Measurements from ENCODE around the gene NINJ1.

DNA sequence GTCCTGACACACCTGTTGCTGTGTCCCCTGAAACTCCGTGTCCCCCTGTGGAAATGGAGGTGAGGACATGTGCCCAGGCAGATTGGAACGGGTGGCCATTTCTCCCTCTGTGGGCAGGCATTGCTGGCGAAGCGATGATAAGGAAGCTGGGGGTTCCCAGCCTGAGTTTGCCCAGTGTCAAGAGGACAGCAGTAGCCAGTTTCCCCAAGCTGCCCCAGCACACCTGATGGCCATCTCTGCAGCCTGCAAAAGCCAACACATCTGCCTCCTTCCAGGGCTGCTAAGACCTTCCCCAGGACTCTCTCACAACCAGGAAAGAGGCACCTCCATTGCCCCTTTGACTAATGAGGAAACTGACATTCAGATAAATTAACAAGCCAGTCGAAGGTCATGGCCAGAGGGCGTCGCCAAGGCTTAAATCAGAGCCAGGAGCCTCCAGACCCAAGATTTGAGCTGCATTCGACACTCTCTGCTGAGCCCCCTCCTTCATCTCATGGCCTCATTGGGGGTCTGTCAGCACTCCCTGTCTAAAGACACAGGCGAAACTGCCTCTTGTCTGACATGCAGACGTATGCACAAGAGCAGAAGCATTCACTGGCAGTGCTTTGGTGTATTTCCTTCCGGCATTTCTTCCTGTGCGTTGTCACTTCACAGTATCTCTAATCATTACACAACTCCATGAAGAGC, 39.5 kb upstream of the NINJ1 start:
- no peak for TF ChIP-seq EZH2phosphoT487 (IDR thresholded peaks at IDR 0.05; ENCODE audit: borderline replicate concordance)
- TF ChIP-seq, protein P1, sequence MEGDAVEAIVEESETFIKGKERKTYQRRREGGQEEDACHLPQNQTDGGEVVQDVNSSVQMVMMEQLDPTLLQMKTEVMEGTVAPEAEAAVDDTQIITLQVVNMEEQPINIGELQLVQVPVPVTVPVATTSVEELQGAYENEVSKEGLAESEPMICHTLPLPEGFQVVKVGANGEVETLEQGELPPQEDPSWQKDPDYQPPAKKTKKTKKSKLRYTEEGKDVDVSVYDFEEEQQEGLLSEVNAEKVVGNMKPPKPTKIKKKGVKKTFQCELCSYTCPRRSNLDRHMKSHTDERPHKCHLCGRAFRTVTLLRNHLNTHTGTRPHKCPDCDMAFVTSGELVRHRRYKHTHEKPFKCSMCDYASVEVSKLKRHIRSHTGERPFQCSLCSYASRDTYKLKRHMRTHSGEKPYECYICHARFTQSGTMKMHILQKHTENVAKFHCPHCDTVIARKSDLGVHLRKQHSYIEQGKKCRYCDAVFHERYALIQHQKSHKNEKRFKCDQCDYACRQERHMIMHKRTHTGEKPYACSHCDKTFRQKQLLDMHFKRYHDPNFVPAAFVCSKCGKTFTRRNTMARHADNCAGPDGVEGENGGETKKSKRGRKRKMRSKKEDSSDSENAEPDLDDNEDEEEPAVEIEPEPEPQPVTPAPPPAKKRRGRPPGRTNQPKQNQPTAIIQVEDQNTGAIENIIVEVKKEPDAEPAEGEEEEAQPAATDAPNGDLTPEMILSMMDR (conservative IDR thresholded peaks at IDR 0.05; ENCODE audit: low read length) = no peak

Data from Loucy (cell line).